Activated CD4-positive, alpha-beta T cell treated with anti-CD3 and anti-CD28 coated beads, Interleukin-2, amount 50 U/mL, for 4 hours (primary cell): ENCODE results near the gene RADIL.
A peak's percentile ranks its signal among the peaks of the same experiment; 100 is the strongest.

ENCODE experiments used
- DNase-seq, 2 experiments: peaks; one replicate each; pipeline ENCODE4 v3.0.0-alpha.2; 2020

RADIL gene

GRCh38 chr7:4791738-4792536 lies 91.6 kb downstream of the RADIL start:
- peak; percentile 77 to 78 for DNase-seq

- no peak for DNase-seq
These were observed 92.3 kb downstream of the RADIL start for GRCh38 chr7:4791101-4791737.

- no peak for DNase-seq
These were observed 93.0 kb downstream of the RADIL start for GRCh38 chr7:4790516-4790991.

- no peak for DNase-seq
These were observed 93.4 kb downstream of the RADIL start for GRCh38 chr7:4790078-4790465.

GRCh38 chr7:4789194-4790077 lies 94.1 kb downstream of the RADIL start:
- no peak for DNase-seq

GRCh38 chr7:4788627-4789189 lies 94.8 kb downstream of the RADIL start:
- no peak for DNase-seq

GRCh38 chr7:4787947-4788626 lies 95.4 kb downstream of the RADIL start:
- DNase-seq, result no peak

- no peak for DNase-seq
These were observed 96.0 kb downstream of the RADIL start for GRCh38 chr7:4787541-4787940.

GRCh38 chr7:4786015-4786414 lies 97.5 kb downstream of the RADIL start:
- no peak for DNase-seq

- no peak for DNase-seq
These were observed 98.1 kb downstream of the RADIL start for GRCh38 chr7:4785371-4785770.

GRCh38 chr7:4784799-4785198 lies 98.7 kb downstream of the RADIL start:
- no peak for DNase-seq

- no peak for DNase-seq
These were observed 99.7 kb downstream of the RADIL start for GRCh38 chr7:4783762-4784351.

- DNase-seq, result no peak
These were observed 100.2 kb downstream of the RADIL start for GRCh38 chr7:4783292-4783652.

GRCh38 chr7:4782333-4783291 lies 100.9 kb downstream of the RADIL start:
- DNase-seq, result no peak

- DNase-seq, result no peak
These were observed 102.0 kb downstream of the RADIL start for GRCh38 chr7:4781366-4782069.

GRCh38 chr7:4779118-4779517 lies 104.4 kb downstream of the RADIL start:
- no peak for DNase-seq

- peak; percentile 26 to 37 for DNase-seq
These were observed 107.5 kb downstream of the RADIL start for GRCh38 chr7:4775848-4776623.

- peak; percentile 89 to 93 for DNase-seq
These were observed 108.2 kb downstream of the RADIL start, which contains the start of gene AP5Z1 for GRCh38 chr7:4775250-4775847. AP5Z1 (plus strand) TSS chr7:4775623; CDS start chr7:4775716, 93 bp downstream.
